H4 (cell line): ENCODE measurements around the gene HERPUD2. TPM values are rescaled to one million over a fixed set of nuclear protein-coding genes. Genes with fewer than 3 reads are reported as not detected.

ENCODE experiments used
- DNase-seq: peaks from one replicate; pipeline ENCODE4 v3.0.0-alpha.2; 2015; ENCODE audit warnings: low spot score
- total RNA-seq: library from RNA; depleted of rRNA; stranded (reverse); fragments of >200 nt; shearing (Covaris generic); gene quantifications from 2 replicates; pipeline ENCODE4 v1.2.3, GENCODE V29; 2014; rRNA removed

Gene HERPUD2
- total RNA-seq = 19.2 and 39.3 TPM in 2 replicates

GRCh38 chr7:35694784-35695472, at the start of gene HERPUD2:
TSS of gene HERPUD2 (minus strand) at chr7:35695135. CDS start at chr7:35694330, 805 bp downstream.
- peak; percentile 95 for DNase-seq

DNA sequence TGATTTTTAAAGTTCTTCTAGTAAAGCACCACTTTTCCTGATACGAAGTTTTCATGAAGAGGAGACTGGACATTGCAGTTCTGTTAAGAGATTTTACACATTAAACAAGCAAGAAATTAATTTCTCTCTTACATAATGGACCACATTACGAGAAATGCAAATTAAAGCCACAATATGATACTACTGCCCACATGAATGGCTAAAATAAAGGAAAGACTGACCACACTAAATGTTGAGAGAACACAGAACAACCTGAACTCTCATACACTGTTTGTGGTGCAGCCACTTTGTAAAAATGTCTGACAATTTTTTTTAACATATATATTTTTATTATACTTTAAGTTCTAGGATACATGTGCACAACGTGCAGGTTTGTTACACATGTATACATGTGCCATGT, 44.0 kb upstream of the HERPUD2 start:
- DNase-seq = no peak

GRCh38 chr7:35736725-35737124, 41.8 kb upstream of the HERPUD2 start:
- DNase-seq = no peak

- DNase-seq = no peak
These were observed 40.5 kb upstream of the HERPUD2 start for GRCh38 chr7:35735396-35735795.

DNA sequence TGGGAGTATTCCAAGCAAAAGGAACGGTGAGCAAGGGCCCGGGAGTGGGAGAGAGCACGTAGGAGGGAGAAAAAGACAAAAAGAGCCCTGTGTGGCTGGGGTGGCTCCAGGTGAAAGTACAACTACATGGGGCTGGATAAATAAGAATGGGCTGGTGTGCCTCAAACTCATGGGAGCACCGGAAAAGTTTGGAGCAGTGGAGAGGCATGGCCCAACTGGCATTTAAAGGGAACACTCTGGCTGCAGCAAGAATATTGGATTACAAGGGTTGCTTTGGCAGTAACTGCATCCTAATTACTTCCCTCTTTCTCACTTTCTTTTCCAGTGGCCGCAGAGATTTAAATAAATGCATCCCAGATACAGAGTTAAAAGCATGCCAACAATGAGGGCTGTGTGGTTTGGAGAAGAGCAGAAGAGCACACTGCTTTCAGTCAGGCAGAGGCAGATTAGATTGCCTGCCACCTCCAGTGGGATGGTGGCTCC, 39.1 kb upstream of the HERPUD2 start:
- DNase-seq = no peak

DNA sequence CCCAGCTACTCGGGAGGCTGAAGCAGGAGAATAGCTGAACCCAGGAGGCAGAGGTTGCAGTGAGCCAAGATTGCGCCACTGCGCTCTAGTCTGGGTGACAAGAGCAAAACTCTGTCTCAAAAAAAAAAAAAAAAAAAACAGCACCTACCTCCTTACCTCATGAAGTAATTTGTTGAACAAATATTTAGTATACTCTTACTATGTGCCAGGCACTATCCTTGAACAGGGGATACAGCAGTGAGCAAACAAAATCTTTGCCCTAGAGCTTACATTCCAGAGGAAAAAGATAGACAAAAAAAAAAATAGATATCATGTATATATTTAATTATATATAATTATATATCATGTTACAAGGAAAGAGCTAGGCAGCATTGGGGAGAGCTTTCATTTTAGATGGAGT, 36.4 kb upstream of the HERPUD2 start:
- DNase-seq = no peak

DNA sequence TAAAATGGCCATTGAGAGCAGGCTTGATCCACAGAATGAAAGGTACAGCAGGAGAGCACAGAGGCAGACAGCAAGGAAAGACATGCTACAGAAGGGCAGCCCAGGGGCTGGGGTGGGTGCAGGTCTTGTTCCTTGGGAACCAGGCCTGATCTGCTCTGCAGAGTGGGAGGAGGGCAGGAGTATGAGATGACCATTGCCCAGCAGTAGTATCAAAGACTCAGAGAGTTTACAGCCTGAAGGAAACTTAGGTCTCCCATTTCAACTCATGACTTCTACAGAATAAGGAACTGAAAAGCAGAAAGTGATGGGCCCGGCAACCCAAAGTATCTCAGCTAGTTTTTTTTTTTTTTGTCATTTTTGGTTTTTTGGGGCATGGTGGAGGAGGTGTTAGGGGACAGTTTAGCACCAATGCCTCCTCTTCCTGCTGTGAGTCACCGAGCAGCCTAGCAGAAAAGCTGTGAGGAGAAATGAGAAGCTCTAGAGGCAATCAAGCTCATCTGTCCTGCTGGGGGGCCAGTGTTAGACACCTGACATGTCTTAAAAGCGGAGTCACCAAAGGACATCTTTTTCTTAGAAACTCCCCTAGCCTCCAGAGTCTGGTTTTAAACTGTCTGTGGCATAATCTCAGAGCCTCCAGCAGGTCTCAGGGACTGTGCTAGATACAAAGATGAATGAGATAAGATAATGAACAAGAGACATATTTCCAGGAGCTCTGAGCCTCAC, 34.3 kb upstream of the HERPUD2 start:
- DNase-seq = no peak

- no peak for DNase-seq
These were observed 33.6 kb upstream of the HERPUD2 start for GRCh38 chr7:35728412-35729060.

DNA sequence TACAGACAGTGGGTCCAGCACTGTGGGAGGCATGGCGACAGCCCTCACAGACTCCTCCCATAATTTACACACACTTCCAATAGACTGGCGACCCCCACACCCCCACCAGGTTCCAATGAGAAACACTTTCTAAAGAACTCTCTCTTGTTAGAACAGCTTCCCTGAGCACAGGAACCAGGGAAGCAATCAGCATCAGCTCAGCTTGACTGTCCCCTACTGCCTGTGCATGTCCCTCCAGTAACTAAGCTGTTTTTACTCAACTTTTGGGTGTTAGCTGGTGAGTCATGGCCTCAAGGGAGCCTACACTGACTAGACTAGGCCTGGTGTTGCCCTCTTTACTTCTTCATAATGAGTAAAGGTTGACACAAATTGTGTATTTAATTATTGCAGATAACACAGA, 32.6 kb upstream of the HERPUD2 start:
- DNase-seq = no peak

- no peak for DNase-seq
These were observed 31.7 kb upstream of the HERPUD2 start for GRCh38 chr7:35726654-35727053.

- no peak for DNase-seq
These were observed 30.3 kb upstream of the HERPUD2 start for GRCh38 chr7:35725280-35725680.

- DNase-seq = no peak
These were observed 28.1 kb upstream of the HERPUD2 start for GRCh38 chr7:35723011-35723410.

DNA sequence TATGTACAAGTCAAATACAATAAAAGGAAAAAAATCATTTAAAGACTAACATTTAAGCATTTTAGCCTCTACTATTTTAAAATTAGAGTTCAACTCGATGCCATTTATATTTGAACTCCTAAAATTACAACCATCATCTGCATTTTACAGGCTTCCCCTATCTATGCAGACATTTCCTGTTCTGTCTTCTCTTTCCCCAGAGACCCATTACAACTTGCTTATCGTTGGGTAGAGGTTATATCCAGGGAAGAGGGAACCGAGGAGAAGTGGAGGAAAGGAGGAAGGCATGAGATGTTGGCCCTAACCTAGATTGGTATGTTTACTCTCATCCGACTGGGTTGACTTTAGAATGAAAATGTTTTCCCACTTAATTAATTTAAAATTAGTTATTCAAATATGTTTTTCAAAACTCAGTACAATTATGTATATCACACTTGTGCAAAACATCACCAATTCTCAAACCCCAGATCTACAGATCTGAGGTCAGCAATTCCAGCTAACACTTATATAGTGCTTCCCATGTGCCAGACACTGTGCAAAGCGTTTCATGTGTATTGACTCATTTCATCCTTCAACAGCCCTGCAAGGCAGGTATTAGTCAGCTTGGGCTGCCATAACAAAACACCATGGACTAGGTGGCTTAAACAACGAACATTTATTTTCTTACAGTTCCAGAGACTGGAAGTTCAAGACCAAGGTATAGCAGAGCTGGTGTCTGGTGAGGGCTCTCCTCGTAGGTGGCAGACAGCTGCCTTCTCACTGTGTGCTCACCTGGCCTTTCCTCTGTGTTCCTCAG, 27.3 kb upstream of the HERPUD2 start:
- no peak for DNase-seq

GRCh38 chr7:35721288-35721687, 26.4 kb upstream of the HERPUD2 start:
- DNase-seq = no peak

- DNase-seq = no peak
These were observed 25.9 kb upstream of the HERPUD2 start for GRCh38 chr7:35720849-35721248.

DNA sequence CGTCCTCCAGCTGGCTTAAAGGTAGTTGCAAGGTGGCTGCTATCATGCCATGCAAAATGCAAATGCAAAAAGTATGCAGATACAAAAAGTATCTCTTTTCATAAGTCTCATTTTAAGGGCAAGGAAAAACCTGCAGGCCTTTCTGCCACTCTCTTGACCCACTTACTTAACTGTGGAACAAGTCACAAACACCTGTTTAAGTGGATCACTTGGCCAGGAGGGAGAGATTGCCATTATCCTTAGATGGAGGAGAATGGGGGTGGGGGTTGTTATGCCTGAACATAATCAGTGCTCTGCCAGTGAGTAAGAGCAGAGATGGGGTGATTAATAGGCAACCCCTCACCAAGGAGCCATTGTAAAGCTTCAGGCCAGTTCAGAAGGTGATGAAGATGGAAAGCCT, 25.1 kb upstream of the HERPUD2 start:
- no peak for DNase-seq

DNA sequence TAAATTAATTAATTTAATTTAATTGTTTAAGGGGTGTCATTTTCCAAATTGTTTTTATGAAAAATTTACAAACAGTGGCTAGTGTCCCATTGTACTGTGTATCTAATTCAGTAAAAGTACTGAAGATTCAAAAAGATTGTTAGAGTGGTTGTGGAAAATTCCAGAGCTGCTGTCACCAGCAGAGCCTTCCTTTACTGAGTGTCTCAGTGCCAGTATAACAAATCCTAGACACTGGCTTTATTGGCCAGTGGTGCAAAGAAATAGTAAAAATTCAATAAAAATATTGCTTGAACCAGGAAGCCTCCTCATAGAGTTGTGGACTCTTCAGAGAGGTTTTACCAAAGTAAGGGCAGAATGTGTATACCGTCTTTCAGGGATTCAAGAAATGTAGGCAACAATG, 23.1 kb upstream of the HERPUD2 start:
- no peak for DNase-seq

GRCh38 chr7:35717516-35717915, 22.6 kb upstream of the HERPUD2 start:
- DNase-seq = no peak

DNA sequence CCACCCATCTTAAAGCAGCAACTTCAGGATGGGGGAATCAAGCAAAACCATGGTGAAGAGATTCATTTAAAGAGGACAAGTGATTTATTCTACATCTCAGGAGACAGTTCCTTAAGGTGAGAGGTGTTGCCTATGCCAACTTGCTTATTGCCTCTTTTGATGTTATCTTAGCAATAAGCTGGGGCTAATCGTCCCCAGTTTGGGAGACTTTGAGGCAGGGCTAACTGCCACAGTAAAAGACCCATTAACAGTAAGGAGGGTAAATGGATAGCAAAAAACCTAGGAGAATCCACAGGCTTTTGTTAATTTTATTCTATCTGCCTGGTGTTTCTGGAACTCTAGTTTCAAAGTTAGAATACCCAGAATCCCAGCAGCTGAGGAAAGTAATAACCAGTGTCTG, 22.1 kb upstream of the HERPUD2 start:
- no peak for DNase-seq

GRCh38 chr7:35716038-35716803, 21.3 kb upstream of the HERPUD2 start:
- DNase-seq = no peak

DNA sequence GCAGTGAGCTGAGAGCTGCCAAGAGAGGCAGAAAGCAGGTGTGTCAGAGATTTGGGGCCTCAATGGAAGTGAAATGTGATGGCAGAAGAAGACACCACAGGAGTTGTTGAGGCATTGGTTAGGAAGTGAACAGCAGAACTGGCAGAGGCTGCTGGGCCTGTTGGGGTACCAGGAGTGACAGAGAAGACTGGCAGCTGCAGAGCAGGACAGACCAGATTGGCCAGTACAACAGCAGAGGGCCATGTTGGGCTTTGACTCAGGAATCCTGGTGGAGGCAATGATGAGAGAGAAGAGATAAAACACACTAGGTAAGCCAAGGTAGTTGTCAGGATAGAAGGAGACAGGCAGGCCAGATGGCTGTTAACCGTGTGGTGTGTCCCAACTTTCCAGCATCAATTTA, 19.9 kb upstream of the HERPUD2 start:
- DNase-seq = no peak
